Parathyroid adenoma (tissue), 2 donors: ENCODE data around the gene BLOC1S4.

Experiments
- H2AFZ ChIP-seq: fragments of 300-600 bp; sonication (generic); one replicate; pipeline ENCODE4 v1.7.0; 2017; ENCODE audit warnings: antibody characterized with exemption, mild to moderate bottlenecking
- H3K27ac ChIP-seq: fragments of 300-600 bp; sonication (generic); one replicate; pipeline ENCODE4 v1.7.0; 2017
- H3K27me3 ChIP-seq: fragments of 300-600 bp; sonication (generic); one replicate; pipeline ENCODE4 v1.7.0; 2017; ENCODE audit warnings: low read length; ENCODE audit not compliant: control insufficient read depth, insufficient read depth
- H3K36me3 ChIP-seq: fragments of 300-600 bp; sonication (generic); one replicate; pipeline ENCODE4 v1.7.0; 2017; ENCODE audit warnings: low read length; ENCODE audit not compliant: control insufficient read depth, insufficient read depth
- H3K4me1 ChIP-seq: fragments of 300-600 bp; sonication (generic); one replicate; pipeline ENCODE4 v1.7.0; 2017; ENCODE audit warnings: control low read depth
- H3K4me2 ChIP-seq: fragments of 300-600 bp; sonication (generic); one replicate; pipeline ENCODE4 v1.7.0; 2017; ENCODE audit warnings: low read length
- H3K4me3 ChIP-seq: fragments of 300-600 bp; sonication (generic); one replicate; pipeline ENCODE4 v1.7.0; 2017; ENCODE audit warnings: low read depth, low read length
- H3K79me2 ChIP-seq: fragments of 300-600 bp; sonication (generic); one replicate; pipeline ENCODE4 v1.7.0; 2017; ENCODE audit warnings: control low read depth
- H3K9ac ChIP-seq: fragments of 300-600 bp; sonication (generic); one replicate; pipeline ENCODE4 v1.7.0; 2017; ENCODE audit warnings: mild to moderate bottlenecking
- H3K9me3 ChIP-seq: fragments of 300-600 bp; sonication (generic); one replicate; pipeline ENCODE4 v1.7.0; 2017; ENCODE audit warnings: low read length; ENCODE audit not compliant: control insufficient read depth
- CTCF ChIP-seq: fragments of 300-600 bp; sonication (generic); IDR thresholded peaks from one replicate; pipeline ENCODE4 v1.7.0; 2017; ENCODE audit warnings: antibody characterized with exemption, mild to moderate bottlenecking
- donor health status: primary hyperparathyroidism.

The BLOC1S4 gene

GRCh38 chr4:6761649-6762615 lies 46.0 kb downstream of the BLOC1S4 start:
- no peak overlapping the region for H3K9ac ChIP-seq
- H3K9me3 ChIP-seq: no peaks in the 10 kb centered on the region
- H3K79me2 ChIP-seq: no peaks in the 10 kb centered on the region
- no peaks in the 10 kb centered on the region for H3K4me1 ChIP-seq
- no peak overlapping the region for H3K4me3 ChIP-seq
- no peak overlapping the region for H3K27ac ChIP-seq
- no peaks in the 10 kb centered on the region for H3K36me3 ChIP-seq
- H3K27me3 ChIP-seq: no peaks in the 10 kb centered on the region
- no peak overlapping the region for H2AFZ ChIP-seq
- no peak overlapping the region for H3K4me2 ChIP-seq
- TF ChIP-seq CTCF: no peak

GRCh38 chr4:6763330-6763851 lies 47.4 kb downstream of the BLOC1S4 start:
- no peak overlapping the region for H3K27ac ChIP-seq
- TF ChIP-seq CTCF: no peak

GRCh38 chr4:6764976-6765620 lies 49.1 kb downstream of the BLOC1S4 start:
- Histone ChIP-seq H3K4me3 (no peak overlapping the region), H3K27ac (no peak overlapping the region), H3K9me3 (no peaks in the 10 kb centered on the region), H3K4me1 (no peaks in the 10 kb centered on the region), H3K4me2 (no peak overlapping the region), H3K27me3 (no peaks in the 10 kb centered on the region), H3K36me3 (no peaks in the 10 kb centered on the region), H2AFZ (no peak overlapping the region), H3K9ac (no peak overlapping the region), H3K79me2 (no peaks in the 10 kb centered on the region)
- no peak for TF ChIP-seq CTCF

More at GRCh38 chr4:6763330-6763851, 47.4 kb downstream of the BLOC1S4 start:
- Histone ChIP-seq H3K79me2 (no peaks in the 10 kb centered on the region), H3K4me1 (no peaks in the 10 kb centered on the region), H3K4me3 (no peak overlapping the region), H3K9ac (no peak overlapping the region), H3K36me3 (no peaks in the 10 kb centered on the region), H3K27me3 (no peaks in the 10 kb centered on the region), H3K9me3 (no peaks in the 10 kb centered on the region), H3K4me2 (no peak overlapping the region), H2AFZ (no peak overlapping the region)

- no peak overlapping the region for H3K27ac ChIP-seq
- H2AFZ ChIP-seq: no peak overlapping the region
- H3K9ac ChIP-seq: no peak overlapping the region
- H3K4me1 ChIP-seq: no peaks in the 10 kb centered on the region
- H3K79me2 ChIP-seq: no peaks in the 10 kb centered on the region
- H3K4me2 ChIP-seq: no peak overlapping the region
- no peak for TF ChIP-seq CTCF
- H3K4me3 ChIP-seq: no peak overlapping the region
- H3K9me3 ChIP-seq: no peaks in the 10 kb centered on the region
- H3K36me3 ChIP-seq: no peaks in the 10 kb centered on the region
- H3K27me3 ChIP-seq: no peaks in the 10 kb centered on the region
These were observed 49.7 kb downstream of the BLOC1S4 start for GRCh38 chr4:6765703-6766102.
